H9 (cell line): Measurements from ENCODE around the gene TANC2. TPM values are rescaled to one million over a fixed set of nuclear protein-coding genes. Genes with fewer than 3 reads are reported as not detected.

ENCODE experiments used
- DNase-seq: peaks from one replicate; pipeline ENCODE4 v3.0.0-alpha.2; 2017
- H2AFZ ChIP-seq: one replicate; pipeline ENCODE4 v1.6.1; 2013; ENCODE audit warnings: mild to moderate bottlenecking, low read length, control low read depth, moderate library complexity
- H2AK5ac ChIP-seq: 2 replicates; pipeline ENCODE4 v1.6.1; 2013; ENCODE audit warnings: low read length, control low read depth, mixed read lengths; ENCODE audit not compliant: insufficient read length
- H2BK120ac ChIP-seq: one replicate; pipeline ENCODE4 v1.6.1; 2013; ENCODE audit warnings: low read depth, mild to moderate bottlenecking, low read length, control low read depth, inconsistent platforms; ENCODE audit not compliant: poor library complexity, severe bottlenecking
- H2BK12ac ChIP-seq: 2 replicates; pipeline ENCODE4 v1.6.1; 2013; ENCODE audit warnings: low read length, control low read depth, mixed read lengths, low read depth; ENCODE audit not compliant: insufficient read length
- H2BK15ac ChIP-seq: 2 replicates; pipeline ENCODE4 v1.6.1; 2013; ENCODE audit warnings: low read depth, low read length, control low read depth
- H2BK20ac ChIP-seq: one replicate; pipeline ENCODE4 v1.6.1; 2013; ENCODE audit warnings: low read depth, mild to moderate bottlenecking, low read length, control low read depth, inconsistent platforms; ENCODE audit not compliant: poor library complexity, severe bottlenecking
- H2BK5ac ChIP-seq: 2 replicates; pipeline ENCODE4 v1.6.1; 2013; ENCODE audit warnings: low read length, control low read depth, mixed read lengths; ENCODE audit not compliant: insufficient read length
- H3K14ac ChIP-seq: 2 replicates; pipeline ENCODE4 v1.6.1; 2013; ENCODE audit warnings: low read length, control low read depth; ENCODE audit not compliant: insufficient read depth
- H3K18ac ChIP-seq: 2 replicates; pipeline ENCODE4 v1.6.1; 2013; ENCODE audit warnings: low read depth, mild to moderate bottlenecking, mixed read lengths, low read length, control low read depth; ENCODE audit not compliant: insufficient read length
- H3K23ac ChIP-seq: 2 replicates; pipeline ENCODE4 v1.6.1; 2013; ENCODE audit warnings: low read length, control low read depth, mixed read lengths, low read depth; ENCODE audit not compliant: insufficient read length
- H3K23me2 ChIP-seq: 2 replicates; pipeline ENCODE4 v1.6.1; 2013; ENCODE audit warnings: low read depth, mild to moderate bottlenecking, mixed read lengths, low read length, control low read depth; ENCODE audit not compliant: insufficient read length, poor library complexity, severe bottlenecking
- H3K27ac ChIP-seq: 2 replicates; pipeline ENCODE4 v1.5.1; 2013; ENCODE audit warnings: low read length, control low read depth, mixed read lengths, low read depth; ENCODE audit not compliant: insufficient read length
- H3K27me3 ChIP-seq: 2 replicates; pipeline ENCODE4 v1.6.1; 2013; ENCODE audit warnings: low read length, control low read depth, inconsistent platforms; ENCODE audit not compliant: insufficient read depth
- H3K4ac ChIP-seq: 2 replicates; pipeline ENCODE4 v1.6.1; 2013; ENCODE audit warnings: low read depth, mild to moderate bottlenecking, control low read depth, inconsistent platforms, low read length, moderate library complexity
- H3K4me1 ChIP-seq: 2 replicates; pipeline ENCODE4 v1.6.1; 2013; ENCODE audit warnings: low read length, control low read depth, inconsistent platforms; ENCODE audit not compliant: insufficient read depth
- H3K4me2 ChIP-seq: 2 replicates; pipeline ENCODE4 v1.6.1; 2013; ENCODE audit warnings: low read length, control low read depth, mixed read lengths; ENCODE audit not compliant: insufficient read length, insufficient read depth
- H3K56ac ChIP-seq: 2 replicates; pipeline ENCODE4 v1.6.1; 2013; ENCODE audit warnings: low read depth, mild to moderate bottlenecking, mixed read lengths, low read length, control low read depth; ENCODE audit not compliant: insufficient read length
- H3K79me1 ChIP-seq: 2 replicates; pipeline ENCODE4 v1.6.1; 2013; ENCODE audit warnings: low read depth, mild to moderate bottlenecking, moderate library complexity, low read length, control low read depth, inconsistent platforms; ENCODE audit not compliant: insufficient read depth, poor library complexity, severe bottlenecking
- H3K79me2 ChIP-seq: 2 replicates; pipeline ENCODE4 v1.6.1; 2013; ENCODE audit warnings: low read length, control low read depth, inconsistent platforms; ENCODE audit not compliant: insufficient read depth
- H3K9ac ChIP-seq: 2 replicates; pipeline ENCODE4 v1.6.1; 2013; ENCODE audit warnings: low read length, control low read depth, mixed read lengths; ENCODE audit not compliant: insufficient read length; ENCODE audit errors: extremely low read depth
- H3K9me3 ChIP-seq: one replicate; pipeline ENCODE4 v1.6.1; 2013; ENCODE audit warnings: low read depth, low read length, inconsistent platforms; ENCODE audit not compliant: control insufficient read depth
- H3T11ph ChIP-seq: one replicate; pipeline ENCODE4 v1.6.1; 2013; ENCODE audit warnings: mild to moderate bottlenecking, low read length, control low read depth, inconsistent platforms
- H4K20me1 ChIP-seq: one replicate; pipeline ENCODE4 v1.6.1; 2013; ENCODE audit not compliant: control insufficient read depth, insufficient read length, insufficient read depth
- H4K5ac ChIP-seq: 2 replicates; pipeline ENCODE4 v1.6.1; 2013; ENCODE audit warnings: low read depth, mild to moderate bottlenecking, mixed read lengths, low read length, control low read depth; ENCODE audit not compliant: insufficient read length
- H4K8ac ChIP-seq: replicated peaks from 2 replicates; pipeline ENCODE4 v1.6.1; 2013; ENCODE audit warnings: low read length, control low read depth, mixed read lengths, low read depth; ENCODE audit not compliant: insufficient read length
- H4K91ac ChIP-seq: 2 replicates; pipeline ENCODE4 v1.6.1; 2013; ENCODE audit warnings: low read depth, mild to moderate bottlenecking, moderate library complexity, mixed read lengths, low read length, control low read depth; ENCODE audit not compliant: insufficient read length
- H3K27ac Mint-ChIP-seq, 3 experiments: 2 replicates in 2 of 3; 3 replicates in 1 of 3; pipeline ENCODE4 v1.8.0; 2020 to 2021; ENCODE audit warnings: mixed read lengths in 3 of 3, mild to moderate bottlenecking in 1 of 3, moderate library complexity in 1 of 3
- H3K27me3 Mint-ChIP-seq: 2 replicates; pipeline ENCODE4 v1.8.0; 2021; ENCODE audit warnings: low read depth, mild to moderate bottlenecking, moderate library complexity, mixed read lengths
- H3K36me3 Mint-ChIP-seq, 3 experiments: 2 replicates in 2 of 3; 3 replicates in 1 of 3; pipeline ENCODE4 v1.8.0; 2020 to 2021; ENCODE audit warnings: low read depth in 3 of 3, mixed read lengths in 3 of 3; ENCODE audit not compliant: insufficient read depth in 1 of 3
- H3K4me1 Mint-ChIP-seq, 2 experiments: 2 replicates each; pipeline ENCODE4 v1.8.0; 2020; ENCODE audit warnings: mixed read lengths in 2 of 2
- H3K4me3 Mint-ChIP-seq, 2 experiments: 2 replicates in 1 of 2; 3 replicates in 1 of 2; pipeline ENCODE4 v1.8.0; 2020 to 2021; ENCODE audit warnings: mild to moderate bottlenecking in 2 of 2, mixed read lengths in 2 of 2, moderate library complexity in 1 of 2
- H3K9me3 Mint-ChIP-seq, 2 experiments: 2 replicates in 1 of 2; 3 replicates in 1 of 2; pipeline ENCODE4 v1.8.0; 2020; ENCODE audit warnings: mild to moderate bottlenecking in 2 of 2, mixed read lengths in 2 of 2, moderate library complexity in 1 of 2
- total RNA-seq: library from RNA; stranded (reverse); gene quantifications from 2 replicates; pipeline ENCODE4 v1.2.1, GENCODE V29; 2021
- TF ChIP-seq, protein P1 (sequence below): fragments of 200-600 bp; sonication (generic); conservative IDR thresholded peaks from 3 replicates; pipeline ENCODE4 v1.8.0; 2021; ENCODE audit warnings: antibody characterized with exemption, mild to moderate bottlenecking

TANC2 gene
- total RNA-seq, 1 experiment from 2014 or later: 7.3 TPM

DNA sequence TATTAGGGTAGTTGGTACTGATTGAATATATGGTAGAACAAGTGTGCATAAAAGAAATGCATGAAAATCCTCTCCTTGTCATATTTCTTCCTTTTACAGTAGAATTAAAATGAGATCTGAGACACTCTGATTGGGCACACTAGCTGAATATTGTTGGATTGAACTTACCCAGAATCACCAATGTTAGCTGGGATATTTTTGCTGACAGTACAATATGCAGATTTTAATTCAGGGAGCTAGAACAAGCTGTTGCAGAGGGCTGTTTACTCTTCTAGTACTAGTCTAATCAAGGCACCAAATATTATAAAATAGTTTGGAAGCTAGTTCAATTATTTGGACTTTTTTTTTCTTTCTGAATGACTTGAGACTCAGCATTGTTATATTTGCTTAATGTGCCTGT lies 4.6 kb downstream of the TANC2 start:
- Histone ChIP-seq H2BK5ac (no peak overlapping the region), H3K27me3 (no peaks in the 10 kb centered on the region; the same call in 1 of the 2 replicates), H3T11ph (no peak overlapping the region), H3K9me3 (no peaks in the 10 kb centered on the region), H4K91ac (no peak overlapping the region), H2AK5ac (no peak overlapping the region), H2AFZ (no peak overlapping the region), H3K4me1 (no peaks in the 10 kb centered on the region; the same call in 1 of the 2 replicates), H2BK15ac (no peak overlapping the region), H3K23me2 (peaks cover 9% of the 10 kb centered on the region), H4K8ac (no peak overlapping the region), H3K4ac (no peak overlapping the region), H3K18ac (no peak overlapping the region), H3K4me2 (no peak overlapping the region), H3K23ac (no peak overlapping the region), H3K14ac (no peak overlapping the region), H2BK20ac (no peak overlapping the region), H4K20me1 (no peaks in the 10 kb centered on the region), H2BK120ac (no peak overlapping the region), H2BK12ac (no peak overlapping the region), H4K5ac (no peak overlapping the region), H3K27ac (no peak overlapping the region), H3K9ac (no peak overlapping the region), H3K79me2 (no peaks in the 10 kb centered on the region; the same call in 1 of the 2 replicates), H3K79me1 (no peaks in the 10 kb centered on the region), H3K56ac (no peak overlapping the region)
- H3K27me3 Mint-ChIP-seq: peaks cover 20% of the 10 kb centered on the region
- H3K9me3 Mint-ChIP-seq: peaks cover 9 to 13% of the 10 kb centered on the region in 2 experiments; a peak in 4 of 5 replicates
- no peak overlapping the region for H3K4me3 Mint-ChIP-seq
- TF ChIP-seq, protein P1, sequence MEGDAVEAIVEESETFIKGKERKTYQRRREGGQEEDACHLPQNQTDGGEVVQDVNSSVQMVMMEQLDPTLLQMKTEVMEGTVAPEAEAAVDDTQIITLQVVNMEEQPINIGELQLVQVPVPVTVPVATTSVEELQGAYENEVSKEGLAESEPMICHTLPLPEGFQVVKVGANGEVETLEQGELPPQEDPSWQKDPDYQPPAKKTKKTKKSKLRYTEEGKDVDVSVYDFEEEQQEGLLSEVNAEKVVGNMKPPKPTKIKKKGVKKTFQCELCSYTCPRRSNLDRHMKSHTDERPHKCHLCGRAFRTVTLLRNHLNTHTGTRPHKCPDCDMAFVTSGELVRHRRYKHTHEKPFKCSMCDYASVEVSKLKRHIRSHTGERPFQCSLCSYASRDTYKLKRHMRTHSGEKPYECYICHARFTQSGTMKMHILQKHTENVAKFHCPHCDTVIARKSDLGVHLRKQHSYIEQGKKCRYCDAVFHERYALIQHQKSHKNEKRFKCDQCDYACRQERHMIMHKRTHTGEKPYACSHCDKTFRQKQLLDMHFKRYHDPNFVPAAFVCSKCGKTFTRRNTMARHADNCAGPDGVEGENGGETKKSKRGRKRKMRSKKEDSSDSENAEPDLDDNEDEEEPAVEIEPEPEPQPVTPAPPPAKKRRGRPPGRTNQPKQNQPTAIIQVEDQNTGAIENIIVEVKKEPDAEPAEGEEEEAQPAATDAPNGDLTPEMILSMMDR: no peak
- H3K4me1 Mint-ChIP-seq: peaks cover 20 to 21% of the 10 kb centered on the region in 2 experiments
- peaks cover 4 to 17% (median 5%) of the 10 kb centered on the region in 3 experiments; a peak in 5 of 7 replicates for H3K36me3 Mint-ChIP-seq
- DNase-seq: no peak
- H3K27ac Mint-ChIP-seq: no peak overlapping the region
